Lung microvascular endothelial cell (primary cell): ENCODE measurements around the gene LGALS14. TPM values are rescaled to one million over a fixed set of nuclear protein-coding genes. Genes with fewer than 3 reads are reported as not detected.

Source experiments
- DNase-seq, 2 donors: peaks; one replicate each; pipeline versions ENCODE4 v3.0.0 to v3.0.0-alpha.2; 2010; ENCODE audit warnings: low read depth in 2 of 2
- total RNA-seq: library from RNA; depleted of rRNA; stranded (reverse); fragments of >200 nt; gene quantifications from 2 replicates; pipeline ENCODE4 v1.2.1, GENCODE V29; 2014

LGALS14 gene
- total RNA-seq, 1 donor from 2014 or later: not detected

DNA sequence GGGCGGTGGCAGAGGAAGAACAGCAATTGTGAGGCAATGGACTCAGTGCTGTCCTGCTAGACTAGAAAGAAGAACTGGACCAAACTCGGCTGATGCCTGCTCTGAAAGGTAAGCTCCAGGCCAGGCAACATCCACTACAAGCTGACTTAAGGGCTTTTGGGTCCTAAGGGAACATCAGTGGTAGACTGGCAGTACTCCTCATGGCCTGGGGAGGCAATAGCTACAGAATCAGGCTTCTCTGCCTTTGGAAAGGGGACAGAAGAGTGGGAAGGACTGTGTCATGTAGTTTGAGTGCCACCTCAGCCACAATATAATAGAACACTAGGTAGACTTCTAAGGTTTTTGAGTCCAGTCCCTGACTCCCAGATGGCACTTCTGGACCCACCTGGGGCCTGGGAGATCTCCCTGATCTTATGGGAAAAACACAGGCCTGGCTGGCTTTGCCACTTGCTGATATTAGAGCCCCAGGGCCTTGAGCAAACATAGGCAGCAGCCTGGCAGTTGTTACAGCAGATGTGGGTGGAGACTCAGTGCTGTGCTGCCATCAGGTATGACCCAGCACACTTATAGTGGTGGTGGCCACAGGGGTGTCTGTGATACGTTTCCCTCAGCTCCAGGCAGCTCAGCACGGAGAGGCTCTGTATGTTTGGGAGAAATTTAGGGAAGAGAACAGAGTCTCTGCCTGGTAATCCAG, 42.7 kb downstream of the LGALS14 start:
- DNase-seq: no peak

GRCh38 chr19:39749981-39750380, 45.7 kb downstream of the LGALS14 start:
- no peak for DNase-seq

DNA sequence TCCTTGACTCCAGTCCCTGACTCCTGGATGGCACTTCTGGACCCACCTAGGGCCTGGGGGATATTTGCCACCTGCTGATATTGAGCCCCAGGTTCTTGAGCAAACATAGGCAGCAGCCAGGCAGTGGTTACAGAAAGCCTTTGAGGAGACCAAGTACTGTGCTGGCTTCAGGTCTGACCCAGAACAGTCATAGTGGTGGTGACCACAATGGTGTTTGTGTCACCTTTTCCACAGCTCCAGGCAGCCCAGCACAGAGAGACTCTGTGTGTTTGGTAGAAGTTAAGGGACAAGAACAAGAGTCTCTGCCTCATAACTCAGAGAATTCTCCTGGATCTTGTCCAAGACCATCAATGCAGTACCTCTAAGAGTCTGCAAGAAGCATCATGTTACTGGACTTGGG, 48.1 kb downstream of the LGALS14 start:
- no peak for DNase-seq

DNA sequence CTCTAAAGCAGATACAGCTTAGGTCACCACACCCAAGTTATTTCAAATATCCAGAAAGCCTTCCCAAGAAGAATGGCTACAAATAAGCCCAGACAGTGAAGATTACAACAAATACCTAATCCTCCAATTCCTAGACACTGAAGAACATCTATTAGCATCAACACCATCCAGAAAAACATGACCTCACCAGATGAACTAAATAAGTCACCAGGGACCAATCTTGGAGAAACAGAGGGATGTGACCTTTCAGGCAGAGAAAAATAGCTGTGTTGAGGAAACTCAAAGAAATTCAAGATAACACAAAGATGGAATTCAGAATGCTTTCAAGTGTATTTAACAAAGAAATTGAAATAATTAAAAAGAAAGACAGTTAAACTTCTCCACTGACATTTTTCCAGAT, 48.5 kb downstream of the LGALS14 start:
- no peak for DNase-seq

DNA sequence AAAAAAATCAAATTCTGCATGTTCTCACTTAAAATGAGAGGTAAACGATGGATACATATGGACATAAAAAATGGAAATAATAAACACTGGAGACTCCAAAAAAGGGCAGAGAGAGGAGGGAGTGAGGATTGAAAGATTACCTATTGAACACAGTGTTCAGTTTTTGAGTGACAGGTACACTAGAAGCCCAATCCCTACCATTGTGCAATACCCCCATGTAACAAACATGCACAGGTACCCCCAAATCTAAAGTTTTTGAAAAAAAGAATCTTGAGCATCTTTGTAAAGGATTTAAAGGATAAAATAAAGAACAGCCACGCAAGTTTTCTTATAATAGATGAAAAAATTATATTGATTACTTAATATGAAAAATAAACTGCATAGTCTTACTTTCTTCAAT, 50.3 kb downstream of the LGALS14 start:
- no peak for DNase-seq

- no peak for DNase-seq
These were observed 50.7 kb downstream of the LGALS14 start for GRCh38 chr19:39754971-39755370.

Other genes starting within 250 kb of the LGALS14 start
- gene TIMM50, start 223.6 kb upstream of the LGALS14 start, total RNA-seq: 40.9 and 41.4 TPM in 2 replicates
- under 0.01 and 0.22 TPM in 2 replicates for gene DLL3, start 205.5 kb upstream of the LGALS14 start, total RNA-seq
- gene SELENOV, start 189.3 kb upstream of the LGALS14 start, total RNA-seq: not detected in 2 replicates
- gene EID2B, start 171.6 kb upstream of the LGALS14 start, total RNA-seq: 2.0 and 2.4 TPM in 2 replicates
- 12.9 and 14.3 TPM in 2 replicates for gene EID2, start 164.3 kb upstream of the LGALS14 start, total RNA-seq
- not detected in 2 replicates for gene LGALS13, start 102.0 kb upstream of the LGALS14 start, total RNA-seq
- not detected in 2 replicates for gene LGALS16, start 48.6 kb upstream of the LGALS14 start, total RNA-seq
- gene CLC, start 33.5 kb downstream of the LGALS14 start, total RNA-seq: not detected in 2 replicates
- gene LEUTX, start 74.4 kb downstream of the LGALS14 start, total RNA-seq: not detected in 2 replicates
- 10.5 and 11.1 TPM in 2 replicates for gene DYRK1B, start 129.7 kb downstream of the LGALS14 start, total RNA-seq
- 104 and 146 TPM in 2 replicates for gene FBL, start 141.9 kb downstream of the LGALS14 start, total RNA-seq
- under 0.01 TPM in 2 replicates for gene FCGBP, start 230.2 kb downstream of the LGALS14 start, total RNA-seq